Fibroblast of the aortic adventitia (primary cell): ENCODE results near the gene DNAH8. TPM values are rescaled to one million over a fixed set of nuclear protein-coding genes. Genes with fewer than 3 reads are reported as not detected.

Source experiments
- DNase-seq: peaks from one replicate; pipeline ENCODE4 v3.0.0-alpha.2; 2010; ENCODE audit warnings: low read depth
- H3K4me3 ChIP-seq: 2 replicates; pipeline ENCODE4 v1.5.1; 2011; ENCODE audit warnings: low read depth, mild to moderate bottlenecking, control low read depth, low read length, moderate library complexity
- total RNA-seq: library from RNA; depleted of rRNA; stranded (reverse); fragments of >200 nt; gene quantifications from 2 replicates; pipeline ENCODE4 v1.2.3, GENCODE V29; 2012; ENCODE audit warnings: low replicate concordance
- TF ChIP-seq, protein P1 (sequence below): IDR thresholded peaks from 2 replicates; pipeline ENCODE4 v1.5.1; 2011; ENCODE audit warnings: mild to moderate bottlenecking, low read length, control low read depth, inconsistent platforms; ENCODE audit not compliant: insufficient read depth

The DNAH8 gene
- total RNA-seq, 1 donor, result not detected

DNA sequence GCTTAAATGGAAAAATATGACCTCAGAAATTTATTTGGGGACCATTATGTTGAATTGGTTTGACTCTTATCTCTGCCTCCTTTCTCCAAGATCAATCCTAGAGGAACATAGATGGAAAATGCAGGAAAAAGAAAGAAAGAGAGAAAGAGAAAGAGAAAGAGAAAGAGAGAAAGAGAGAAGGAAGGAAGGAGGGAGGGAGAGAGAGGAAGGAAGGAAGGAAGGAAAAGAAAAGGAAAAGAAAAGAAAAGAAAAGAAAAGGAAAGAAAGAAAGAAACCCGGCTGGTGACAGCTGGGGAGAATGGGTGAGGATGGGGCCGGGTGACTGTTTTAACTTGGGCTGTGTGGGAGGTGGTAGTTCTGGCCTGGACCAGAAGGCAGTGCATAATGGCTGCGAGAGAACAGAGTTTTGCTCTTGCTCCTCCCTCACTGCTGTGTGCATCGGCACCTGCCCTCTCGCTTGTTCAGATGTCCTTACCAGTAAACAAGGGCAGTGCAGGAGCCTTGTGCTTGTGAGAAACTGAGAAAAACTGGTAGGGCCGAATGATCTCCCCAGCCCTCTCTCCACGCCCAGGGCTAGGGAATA lies 36.8 kb upstream of the DNAH8 start:
- H3K4me3 ChIP-seq, result no peak overlapping the region
- no peak for DNase-seq
- TF ChIP-seq, protein P1, sequence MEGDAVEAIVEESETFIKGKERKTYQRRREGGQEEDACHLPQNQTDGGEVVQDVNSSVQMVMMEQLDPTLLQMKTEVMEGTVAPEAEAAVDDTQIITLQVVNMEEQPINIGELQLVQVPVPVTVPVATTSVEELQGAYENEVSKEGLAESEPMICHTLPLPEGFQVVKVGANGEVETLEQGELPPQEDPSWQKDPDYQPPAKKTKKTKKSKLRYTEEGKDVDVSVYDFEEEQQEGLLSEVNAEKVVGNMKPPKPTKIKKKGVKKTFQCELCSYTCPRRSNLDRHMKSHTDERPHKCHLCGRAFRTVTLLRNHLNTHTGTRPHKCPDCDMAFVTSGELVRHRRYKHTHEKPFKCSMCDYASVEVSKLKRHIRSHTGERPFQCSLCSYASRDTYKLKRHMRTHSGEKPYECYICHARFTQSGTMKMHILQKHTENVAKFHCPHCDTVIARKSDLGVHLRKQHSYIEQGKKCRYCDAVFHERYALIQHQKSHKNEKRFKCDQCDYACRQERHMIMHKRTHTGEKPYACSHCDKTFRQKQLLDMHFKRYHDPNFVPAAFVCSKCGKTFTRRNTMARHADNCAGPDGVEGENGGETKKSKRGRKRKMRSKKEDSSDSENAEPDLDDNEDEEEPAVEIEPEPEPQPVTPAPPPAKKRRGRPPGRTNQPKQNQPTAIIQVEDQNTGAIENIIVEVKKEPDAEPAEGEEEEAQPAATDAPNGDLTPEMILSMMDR, result no peak

DNA sequence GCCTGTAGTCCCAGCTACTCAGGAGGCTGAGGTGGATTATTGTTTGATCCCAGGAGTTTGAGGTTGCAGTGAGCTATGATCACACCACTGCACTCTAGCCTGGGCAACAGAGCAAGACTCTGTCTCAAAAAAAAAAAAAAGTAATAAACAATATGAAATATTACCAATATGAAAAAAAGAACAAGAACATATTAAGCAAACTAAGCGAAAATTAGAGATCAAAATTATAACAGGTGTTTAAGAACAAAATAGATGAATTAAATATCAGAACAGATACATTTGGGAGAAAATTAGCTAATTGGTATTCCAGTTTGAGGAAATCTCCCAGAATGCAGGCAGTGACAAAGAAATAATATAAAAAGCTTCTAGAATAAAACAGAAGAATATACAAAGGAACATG lies 35.4 kb upstream of the DNAH8 start:
- TF ChIP-seq, protein P1, result no peak
- no peak for DNase-seq
- no peak overlapping the region for H3K4me3 ChIP-seq

DNA sequence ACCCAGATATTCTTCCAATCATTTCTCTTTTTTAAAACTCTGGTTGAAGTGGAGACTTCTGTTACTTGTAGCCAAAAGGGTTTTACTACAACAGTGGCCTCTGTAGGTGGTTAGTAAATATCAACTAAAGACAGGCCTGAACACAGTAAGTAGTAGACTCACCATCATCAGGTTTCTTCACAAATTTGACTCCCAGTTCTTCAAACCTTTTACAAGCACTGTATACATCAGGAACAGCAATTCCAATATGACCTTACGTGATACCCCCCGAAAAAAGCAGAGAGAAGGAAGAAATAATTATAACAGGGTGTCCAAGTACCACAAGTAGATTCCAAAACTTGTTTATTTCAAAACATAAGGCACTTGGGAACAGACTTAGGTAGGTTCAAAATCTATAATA lies 33.3 kb upstream of the DNAH8 start:
- TF ChIP-seq, protein P1, result no peak
- no peak overlapping the region for H3K4me3 ChIP-seq
- DNase-seq, result no peak

DNA sequence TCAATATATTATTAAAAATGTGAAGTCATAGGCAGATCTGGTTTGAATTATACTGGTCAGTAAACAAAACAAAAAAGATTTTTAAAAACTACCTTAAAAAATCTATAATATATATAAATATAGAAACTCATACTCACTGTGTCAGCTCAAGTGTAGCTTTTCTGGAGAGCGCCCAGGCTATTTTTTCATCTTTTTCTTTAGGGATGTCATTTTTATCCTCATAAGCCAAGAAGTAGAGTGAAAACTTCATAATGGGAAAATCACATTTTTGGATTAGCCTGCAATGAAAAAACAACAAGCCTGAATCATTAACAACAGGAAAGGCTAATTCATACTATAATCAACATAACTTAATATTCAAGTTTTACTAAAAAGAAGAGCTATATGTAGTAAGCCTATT lies 30.9 kb upstream of the DNAH8 start:
- TF ChIP-seq, protein P1, result no peak
- DNase-seq, result no peak
- H3K4me3 ChIP-seq, result no peak overlapping the region

DNA sequence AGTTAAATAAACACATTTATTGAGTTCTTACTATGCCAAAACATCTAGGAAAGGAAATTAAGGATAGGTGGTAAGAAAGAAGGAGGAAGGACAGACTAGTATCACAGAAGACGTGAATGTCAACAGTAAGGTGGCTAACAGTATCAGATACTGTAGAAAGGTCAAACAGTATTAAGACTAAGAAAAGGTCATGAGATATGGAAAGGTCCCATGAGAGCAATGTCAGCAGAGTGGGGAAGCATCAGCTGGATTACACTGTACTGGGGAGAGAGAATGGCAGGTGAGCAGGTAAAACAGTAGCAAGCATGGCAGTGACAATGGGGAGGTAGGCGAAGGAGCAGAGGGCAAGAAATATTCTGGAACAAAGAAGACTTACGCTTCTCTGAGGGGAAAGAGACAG lies 30.2 kb upstream of the DNAH8 start:
- TF ChIP-seq, protein P1, result no peak
- H3K4me3 ChIP-seq, result no peak overlapping the region
- no peak for DNase-seq

DNA sequence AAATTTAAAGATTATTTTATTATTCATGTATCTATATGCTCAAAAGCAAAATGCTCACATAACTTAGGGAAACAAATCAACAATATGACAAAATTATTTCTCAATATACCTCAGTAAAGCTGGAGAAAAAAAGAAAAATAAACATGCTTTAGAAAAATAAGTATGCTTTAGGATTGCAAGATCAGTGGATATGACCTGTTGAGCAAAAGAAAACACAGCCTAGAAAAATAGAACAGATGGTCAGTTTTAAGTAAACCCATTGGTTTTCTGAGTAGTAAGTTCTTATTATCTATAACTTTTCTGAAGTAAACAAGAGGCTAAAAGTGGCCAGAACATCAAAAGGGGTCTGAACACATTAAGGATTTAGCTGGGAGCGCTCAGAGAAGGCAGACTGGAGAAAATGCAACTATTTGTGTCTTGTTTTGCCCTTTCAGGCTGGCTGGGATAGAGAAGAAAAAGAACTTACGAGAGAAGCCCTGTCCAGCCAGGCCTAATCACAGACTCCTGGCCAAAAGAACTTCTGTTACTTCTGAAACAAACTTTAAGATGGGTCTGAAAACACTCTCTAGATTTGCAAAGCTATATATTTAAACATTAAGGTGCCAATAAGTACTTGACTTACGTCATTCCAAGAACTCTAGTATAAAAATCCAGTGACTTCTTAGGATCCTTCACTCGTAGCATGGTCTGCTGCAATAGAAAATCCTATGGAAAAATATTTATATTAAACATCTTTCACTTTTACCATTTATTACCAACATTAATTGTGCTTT lies 28.7 kb upstream of the DNAH8 start:
- no peak overlapping the region for H3K4me3 ChIP-seq
- TF ChIP-seq, protein P1, result no peak
- no peak for DNase-seq
